PFSK-1 (cell line): ENCODE data around the gene ARHGAP30.

Source experiments
- FOXP2 ChIP-seq: optimal IDR thresholded peaks from 2 replicates; pipeline ENCODE3; 2011; ENCODE audit warnings: borderline replicate concordance, control low read depth, inconsistent platforms; ENCODE audit not compliant: insufficient read depth; ENCODE audit errors: extremely low read length, extremely low read depth
- POLR2AphosphoS5 ChIP-seq: IDR thresholded peaks from 2 replicates; pipeline ENCODE4 v1.6.1; 2012; ENCODE audit warnings: low read depth, mild to moderate bottlenecking, control low read depth, low read length, moderate library complexity
- SIN3A ChIP-seq: IDR thresholded peaks from 2 replicates; pipeline ENCODE4 v1.6.1; 2012; ENCODE audit warnings: mild to moderate bottlenecking, low read length, moderate library complexity, borderline replicate concordance; ENCODE audit not compliant: insufficient read depth
- TAF1 ChIP-seq: IDR thresholded peaks from 2 replicates; pipeline ENCODE4 v1.6.1; 2012; ENCODE audit warnings: low read length, control low read depth, borderline replicate concordance; ENCODE audit not compliant: insufficient read depth
- TF ChIP-seq, protein P1 (sequence below), 2 experiments: IDR thresholded peaks; 2 replicates each; pipeline versions ENCODE4 v1.6.1 to v1.8.0; 2011 to 2012; ENCODE audit warnings: low read depth in 2 of 2, low read length in 2 of 2, control low read depth in 1 of 2, inconsistent platforms in 1 of 2, mild to moderate bottlenecking in 1 of 2, moderate library complexity in 1 of 2; ENCODE audit not compliant: insufficient read depth in 1 of 2

ARHGAP30 gene

DNA sequence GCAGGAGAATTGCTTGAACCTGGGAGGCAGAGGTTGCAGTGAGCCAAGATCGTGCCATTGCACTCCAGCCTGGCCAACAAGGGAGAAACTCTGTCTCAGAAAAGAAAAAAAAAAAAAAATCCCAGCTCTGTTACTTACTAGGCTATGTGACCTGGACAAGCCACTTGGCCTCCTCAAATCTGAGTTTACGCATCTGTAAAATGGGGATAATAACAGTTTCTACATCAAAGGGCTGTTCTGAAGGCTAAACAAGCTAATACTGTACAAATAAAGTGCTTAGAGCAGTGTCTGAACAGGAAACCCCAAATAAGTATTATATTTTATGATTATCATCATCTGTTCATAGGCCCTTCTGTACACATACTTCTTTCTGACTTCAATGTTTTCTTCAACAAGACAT, 62.3 kb downstream of the ARHGAP30 start:
- TF ChIP-seq FOXP2: no peak

DNA sequence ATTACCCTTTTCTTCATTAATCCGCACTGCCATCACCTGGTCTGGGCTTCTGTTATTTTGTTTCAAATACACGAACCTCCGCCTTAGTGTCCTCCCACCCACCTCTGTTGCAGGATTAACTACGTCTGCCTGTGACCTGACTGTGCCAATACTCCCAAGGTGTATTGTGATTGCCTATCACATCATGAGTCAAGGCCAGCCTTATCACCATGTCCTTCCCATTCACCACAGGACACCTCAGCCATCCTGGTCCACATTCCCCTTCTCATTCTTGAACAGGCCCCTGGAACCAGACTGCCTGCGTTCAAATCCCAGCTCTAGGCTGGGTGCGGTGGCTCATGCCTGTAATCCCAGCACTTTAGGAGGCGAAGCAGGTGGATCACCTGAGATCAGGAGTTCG, 63.1 kb downstream of the ARHGAP30 start:
- no peak for TF ChIP-seq SIN3A
- no peak for TF ChIP-seq TAF1

DNA sequence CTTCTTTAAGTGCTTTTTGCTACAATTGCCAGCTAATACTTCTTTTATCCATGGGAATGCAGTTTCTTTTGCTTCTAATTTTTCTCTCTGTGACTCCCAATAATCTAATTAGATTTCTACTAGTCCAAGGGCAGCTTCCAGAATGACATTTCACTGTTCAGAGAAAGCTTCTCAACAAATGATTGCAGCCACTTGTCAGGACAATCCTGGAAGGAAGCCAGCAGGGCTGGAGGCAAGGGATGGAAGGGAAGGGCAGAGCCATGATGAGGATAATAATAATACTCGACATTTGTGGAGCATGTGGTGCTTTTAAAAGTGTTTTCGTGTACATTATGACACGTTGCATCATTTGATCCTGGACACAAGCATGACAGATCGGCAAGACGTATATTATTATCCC, 68.2 kb downstream of the ARHGAP30 start:
- TF ChIP-seq POLR2AphosphoS5: no peak
- no peak for TF ChIP-seq TAF1
- TF ChIP-seq FOXP2: no peak
- no peak for TF ChIP-seq SIN3A
- TF ChIP-seq, protein P1, sequence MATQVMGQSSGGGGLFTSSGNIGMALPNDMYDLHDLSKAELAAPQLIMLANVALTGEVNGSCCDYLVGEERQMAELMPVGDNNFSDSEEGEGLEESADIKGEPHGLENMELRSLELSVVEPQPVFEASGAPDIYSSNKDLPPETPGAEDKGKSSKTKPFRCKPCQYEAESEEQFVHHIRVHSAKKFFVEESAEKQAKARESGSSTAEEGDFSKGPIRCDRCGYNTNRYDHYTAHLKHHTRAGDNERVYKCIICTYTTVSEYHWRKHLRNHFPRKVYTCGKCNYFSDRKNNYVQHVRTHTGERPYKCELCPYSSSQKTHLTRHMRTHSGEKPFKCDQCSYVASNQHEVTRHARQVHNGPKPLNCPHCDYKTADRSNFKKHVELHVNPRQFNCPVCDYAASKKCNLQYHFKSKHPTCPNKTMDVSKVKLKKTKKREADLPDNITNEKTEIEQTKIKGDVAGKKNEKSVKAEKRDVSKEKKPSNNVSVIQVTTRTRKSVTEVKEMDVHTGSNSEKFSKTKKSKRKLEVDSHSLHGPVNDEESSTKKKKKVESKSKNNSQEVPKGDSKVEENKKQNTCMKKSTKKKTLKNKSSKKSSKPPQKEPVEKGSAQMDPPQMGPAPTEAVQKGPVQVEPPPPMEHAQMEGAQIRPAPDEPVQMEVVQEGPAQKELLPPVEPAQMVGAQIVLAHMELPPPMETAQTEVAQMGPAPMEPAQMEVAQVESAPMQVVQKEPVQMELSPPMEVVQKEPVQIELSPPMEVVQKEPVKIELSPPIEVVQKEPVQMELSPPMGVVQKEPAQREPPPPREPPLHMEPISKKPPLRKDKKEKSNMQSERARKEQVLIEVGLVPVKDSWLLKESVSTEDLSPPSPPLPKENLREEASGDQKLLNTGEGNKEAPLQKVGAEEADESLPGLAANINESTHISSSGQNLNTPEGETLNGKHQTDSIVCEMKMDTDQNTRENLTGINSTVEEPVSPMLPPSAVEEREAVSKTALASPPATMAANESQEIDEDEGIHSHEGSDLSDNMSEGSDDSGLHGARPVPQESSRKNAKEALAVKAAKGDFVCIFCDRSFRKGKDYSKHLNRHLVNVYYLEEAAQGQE (IDR thresholded peaks at IDR 0.05; ENCODE audit: insufficient read depth in 1 of 2, low read depth in 2 of 2, low read length in 2 of 2): no peak

DNA sequence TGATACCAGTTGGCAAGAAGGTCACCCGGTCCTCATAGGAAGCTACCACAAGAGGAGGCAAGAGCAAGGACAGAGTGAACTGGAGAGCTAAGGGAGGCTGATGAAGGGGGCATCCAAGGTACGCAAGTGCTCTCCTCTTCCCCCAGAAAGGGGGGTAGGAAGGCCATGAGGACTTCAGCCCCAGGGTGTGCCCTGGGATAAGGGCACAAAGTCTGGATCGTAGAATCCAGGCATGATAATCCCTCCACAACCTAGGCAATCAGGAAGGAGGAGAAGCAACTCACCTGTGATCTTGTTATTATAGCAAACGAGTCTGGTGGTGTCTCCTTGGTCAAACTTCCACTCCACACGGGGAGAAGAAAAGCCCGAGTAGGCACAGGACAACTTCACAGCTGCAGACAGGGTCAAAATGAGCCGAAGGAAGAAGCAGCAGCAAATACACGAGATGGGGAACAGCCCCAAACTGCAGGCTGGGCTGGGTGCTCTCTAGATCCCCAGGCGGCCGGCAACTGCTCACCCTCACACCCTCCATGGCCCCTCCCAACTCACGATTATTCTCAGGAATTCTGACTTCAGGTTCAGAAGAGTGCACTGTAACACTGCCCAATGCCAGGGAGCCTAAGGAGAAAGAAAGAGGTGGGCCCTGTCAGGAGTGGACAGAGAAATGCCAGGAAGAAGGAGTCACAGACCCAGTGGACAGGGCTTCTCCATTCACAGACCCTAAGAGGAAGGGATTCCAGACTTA, 68.8 kb downstream of the ARHGAP30 start:
- TF ChIP-seq, protein P1 (IDR thresholded peaks at IDR 0.05; ENCODE audit: insufficient read depth in 1 of 2, low read depth in 2 of 2, low read length in 2 of 2): no peak
- TF ChIP-seq SIN3A (no peak), POLR2AphosphoS5 (no peak), TAF1 (no peak), FOXP2 (no peak)

DNA sequence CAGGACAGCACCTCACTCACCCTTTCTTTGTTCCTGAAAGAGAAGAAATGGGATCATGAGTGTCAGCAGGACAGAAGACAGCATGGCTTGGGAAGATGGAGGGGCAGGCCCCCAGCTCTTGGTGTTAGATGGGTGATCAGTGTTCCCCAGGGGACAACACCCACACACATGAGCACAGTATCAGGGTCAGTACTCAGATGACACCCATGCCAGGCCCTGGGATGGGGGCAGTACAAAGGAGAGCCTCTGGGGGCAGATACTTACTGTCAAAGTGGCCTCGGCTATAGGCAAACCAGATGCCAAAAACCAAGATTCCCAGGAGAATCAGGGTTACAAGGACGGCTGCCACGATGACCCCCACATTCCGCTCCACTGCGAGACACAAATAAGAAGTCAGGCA, 70.3 kb downstream of the ARHGAP30 start:
- no peak for TF ChIP-seq TAF1
- TF ChIP-seq, protein P1 (IDR thresholded peaks at IDR 0.05; ENCODE audit: insufficient read depth in 1 of 2, low read depth in 2 of 2, low read length in 2 of 2): no peak

DNA sequence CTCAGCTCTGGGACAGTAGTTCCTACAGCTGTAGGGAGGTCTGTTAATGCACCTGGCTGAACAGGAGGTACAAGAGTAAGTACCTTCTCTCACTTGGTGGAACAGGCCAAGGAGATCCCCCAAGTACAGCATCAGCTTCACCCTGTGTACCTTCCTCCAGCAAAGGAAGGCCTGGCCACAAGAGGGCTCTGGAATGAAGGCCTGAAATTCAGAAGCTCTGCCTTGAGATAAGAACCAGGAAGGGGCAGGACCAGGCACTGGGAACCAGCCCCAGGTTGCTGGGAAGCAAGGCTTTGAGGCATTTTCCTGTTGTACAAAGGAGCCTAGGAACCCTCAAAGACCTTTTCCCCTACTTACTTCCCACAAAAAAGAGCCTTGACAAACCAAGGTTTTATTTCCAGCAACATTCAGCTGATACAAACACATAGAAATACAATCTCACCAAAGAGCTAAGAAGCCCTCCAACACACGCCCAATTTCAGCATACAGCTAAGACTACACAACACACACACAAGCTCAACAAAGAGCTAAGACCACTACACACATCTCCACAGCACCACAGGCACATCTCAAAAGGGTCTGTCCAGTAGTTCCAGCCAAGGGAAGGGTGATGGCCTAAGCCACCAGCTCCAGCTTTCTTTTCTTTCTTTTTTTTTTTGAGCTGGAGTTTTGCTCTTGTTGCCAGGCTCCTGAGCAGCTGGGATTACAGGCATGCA, 72.2 kb downstream of the ARHGAP30 start:
- TF ChIP-seq, protein P1 (IDR thresholded peaks at IDR 0.05; ENCODE audit: insufficient read depth in 1 of 2, low read depth in 2 of 2, low read length in 2 of 2): no peak
- TF ChIP-seq TAF1 (no peak), SIN3A (no peak), POLR2AphosphoS5 (no peak), FOXP2 (no peak)
